Pulmonary artery endothelial cell (primary cell): ENCODE data around the gene NEDD4L. TPM values are rescaled to one million over a fixed set of nuclear protein-coding genes. Genes with fewer than 3 reads are reported as not detected.

ENCODE experiments used
- DNase-seq: peaks from one replicate; pipeline ENCODE4 v3.0.0-alpha.2; 2011; ENCODE audit warnings: low read depth, low spot score
- total RNA-seq: library from RNA; depleted of rRNA; stranded (reverse); fragments of >200 nt; gene quantifications from 2 replicates; pipeline ENCODE4 v1.2.3, GENCODE V29; 2014

NEDD4L gene
- total RNA-seq, 1 donor from 2014 or later, result 5.6 TPM

- no peak for DNase-seq
Measured at GRCh38 chr18:58231930-58232329, 187.9 kb downstream of the NEDD4L start.

DNA sequence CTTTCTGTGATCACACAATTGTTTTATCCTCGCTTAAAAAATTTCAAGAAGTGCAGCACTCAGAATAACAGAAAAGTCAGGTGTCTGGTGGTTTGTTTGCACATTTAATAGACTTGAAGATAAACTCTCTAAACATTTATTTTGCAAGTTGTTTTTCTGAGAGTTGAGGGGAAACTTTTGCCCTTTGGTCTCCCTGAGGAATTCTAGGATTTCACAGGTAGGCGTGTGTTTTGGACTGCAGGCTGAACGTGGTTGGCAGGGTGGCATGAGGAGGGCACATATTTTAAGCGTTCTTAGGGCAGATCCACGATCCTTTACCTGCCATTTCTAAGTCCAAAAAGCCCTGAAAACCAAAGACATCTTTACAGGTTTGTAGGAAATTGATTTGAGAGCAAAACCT lies 188.6 kb downstream of the NEDD4L start:
- no peak for DNase-seq

GRCh38 chr18:58234359-58234741 lies 190.3 kb downstream of the NEDD4L start:
- DNase-seq, result no peak

DNA sequence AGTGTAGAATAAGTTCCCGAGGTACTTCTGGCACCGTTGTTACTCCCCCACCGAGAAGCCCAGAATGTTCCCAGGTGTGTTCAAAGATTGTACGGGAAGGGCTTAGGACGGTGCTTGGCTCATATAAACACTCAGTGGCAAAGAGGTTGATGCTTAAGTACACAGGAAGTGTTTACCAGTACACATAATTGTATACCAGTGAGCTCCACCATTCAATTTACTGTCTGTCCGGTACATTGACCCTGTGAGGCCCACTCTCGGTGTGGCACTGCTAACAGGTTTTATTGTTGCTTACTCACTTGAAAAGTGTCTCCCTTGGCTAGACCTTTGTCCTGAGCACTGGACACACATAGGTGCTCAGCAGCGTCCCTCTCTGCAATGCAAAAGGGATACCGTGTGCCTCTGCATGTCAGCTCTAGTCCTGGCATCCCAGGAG lies 191.0 kb downstream of the NEDD4L start:
- DNase-seq, result no peak

DNA sequence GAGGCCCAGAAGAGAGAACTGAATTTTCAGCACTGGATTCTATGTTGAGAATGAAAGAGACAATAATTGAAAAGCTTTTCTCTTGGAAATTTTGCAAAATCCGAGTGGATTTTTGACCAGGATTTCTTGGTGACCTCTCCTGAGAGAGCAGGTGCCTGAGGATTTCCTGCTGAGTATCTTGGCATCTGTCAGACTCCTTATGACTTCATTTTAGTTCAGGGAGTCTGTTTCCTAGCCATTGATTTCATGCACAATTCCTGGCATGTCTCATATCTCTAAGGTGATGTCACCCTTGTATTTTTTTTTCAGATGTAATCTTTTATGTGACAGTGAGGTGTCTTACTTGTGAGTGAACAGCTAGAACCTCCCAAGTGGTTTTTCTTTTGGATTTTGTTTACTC lies 195.9 kb downstream of the NEDD4L start:
- peak; percentile 45 for DNase-seq

DNA sequence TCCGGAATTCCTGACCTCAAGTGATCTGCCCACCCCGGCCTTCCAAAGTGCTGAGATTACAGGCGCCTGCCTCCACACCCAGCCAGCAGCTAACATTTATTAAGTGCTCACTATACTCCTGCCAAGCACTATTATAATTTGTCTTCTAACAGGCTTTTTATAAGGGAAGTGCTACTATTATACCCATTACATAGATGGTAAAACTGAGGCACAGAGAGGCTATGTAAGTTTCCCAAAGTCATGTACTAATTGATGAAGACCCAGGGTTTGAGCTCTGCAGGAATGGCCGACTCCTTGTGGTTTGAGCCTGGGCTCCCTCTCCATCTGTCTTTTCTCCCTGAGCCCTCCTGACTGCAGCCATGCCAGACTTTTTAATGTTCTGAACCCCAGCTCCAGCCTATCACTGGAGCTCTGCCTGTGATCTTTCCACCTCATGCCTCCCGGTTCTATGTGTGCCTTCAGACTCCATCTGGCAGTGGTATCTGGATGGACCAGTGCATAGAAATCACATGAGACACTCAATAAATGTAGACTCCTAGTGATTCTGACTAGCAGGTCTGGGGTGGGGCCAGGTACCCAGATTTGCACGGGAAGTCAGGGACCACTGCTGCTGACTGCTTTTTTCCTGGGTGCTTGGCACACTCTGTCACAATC lies 197.1 kb downstream of the NEDD4L start:
- DNase-seq, result no peak

- no peak for DNase-seq
Measured at GRCh38 chr18:58241877-58242276, 197.9 kb downstream of the NEDD4L start.

DNA sequence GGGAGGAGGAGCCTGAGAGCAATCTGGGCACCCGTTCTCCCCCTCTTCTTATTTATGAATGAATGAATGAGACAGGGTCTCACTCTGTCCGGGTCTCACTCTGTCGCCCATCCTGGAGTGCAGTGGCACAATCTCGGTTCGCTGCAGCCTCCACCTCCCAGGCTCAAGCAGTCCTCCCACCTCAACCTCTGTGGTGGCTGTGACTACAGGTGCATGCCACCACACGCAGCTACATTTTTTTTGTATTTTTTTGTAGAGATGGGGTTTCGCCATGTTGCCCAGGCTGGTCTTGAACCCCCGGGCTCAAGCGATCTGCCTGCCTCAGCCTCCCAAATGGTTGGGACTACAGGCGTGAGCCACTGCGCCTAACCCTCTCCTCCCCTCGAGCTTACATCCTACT lies 198.4 kb downstream of the NEDD4L start:
- no peak for DNase-seq

GRCh38 chr18:58242968-58243367 lies 198.9 kb downstream of the NEDD4L start:
- DNase-seq, result no peak

GRCh38 chr18:58243401-58243800 lies 199.4 kb downstream of the NEDD4L start:
- DNase-seq, result no peak

DNA sequence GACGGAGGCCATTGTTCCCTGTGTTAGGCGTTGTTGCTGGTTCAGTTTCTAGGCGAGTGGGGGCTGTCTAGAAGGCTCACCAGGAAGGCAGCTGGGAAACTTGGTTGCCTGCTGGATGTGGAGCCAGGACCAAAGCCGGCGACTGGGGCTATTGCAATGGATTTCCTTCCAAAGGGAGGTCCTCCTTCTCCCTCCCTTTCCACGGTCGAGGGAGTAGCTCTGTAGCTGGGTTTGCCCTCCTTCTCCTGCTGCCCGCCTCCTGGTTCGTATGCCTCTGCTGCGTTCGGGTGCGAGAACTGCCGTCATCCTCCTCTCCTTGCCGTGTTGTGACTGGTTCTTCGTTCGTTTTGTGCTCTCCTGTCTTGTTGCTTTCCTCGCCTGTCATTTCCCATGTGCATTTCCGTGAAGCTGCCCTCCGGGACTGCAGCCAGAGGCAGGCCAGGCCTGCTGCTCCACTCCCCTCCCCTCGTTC lies 203.4 kb downstream of the NEDD4L start:
- DNase-seq, result peak; percentile 55

DNA sequence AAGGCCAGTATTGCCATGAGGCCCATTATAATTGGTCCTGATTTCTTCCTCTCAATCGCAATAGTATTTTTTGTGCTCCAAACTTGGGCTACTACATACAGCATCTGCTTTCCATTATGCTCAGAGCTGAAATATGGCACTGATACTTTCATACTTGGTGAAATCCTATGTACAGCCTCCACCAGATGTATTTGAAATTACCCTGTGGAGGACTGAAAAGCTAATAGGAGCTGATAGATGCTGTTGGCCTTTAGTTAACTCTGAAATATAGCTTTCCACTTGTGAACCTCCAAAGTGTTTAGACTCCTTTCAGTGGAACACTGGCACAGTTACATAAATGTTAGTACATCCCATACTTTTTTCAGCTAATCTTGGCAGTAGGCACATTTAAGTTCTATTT lies 205.7 kb downstream of the NEDD4L start:
- DNase-seq, result no peak

GRCh38 chr18:58251416-58251815 lies 207.4 kb downstream of the NEDD4L start:
- DNase-seq, result no peak

GRCh38 chr18:58252166-58252565 lies 208.1 kb downstream of the NEDD4L start:
- DNase-seq, result no peak

GRCh38 chr18:58253318-58253717 lies 209.3 kb downstream of the NEDD4L start:
- DNase-seq, result no peak

GRCh38 chr18:58253871-58254270 lies 209.8 kb downstream of the NEDD4L start:
- no peak for DNase-seq

GRCh38 chr18:58254873-58255511 lies 211.0 kb downstream of the NEDD4L start:
- DNase-seq, result no peak

DNA sequence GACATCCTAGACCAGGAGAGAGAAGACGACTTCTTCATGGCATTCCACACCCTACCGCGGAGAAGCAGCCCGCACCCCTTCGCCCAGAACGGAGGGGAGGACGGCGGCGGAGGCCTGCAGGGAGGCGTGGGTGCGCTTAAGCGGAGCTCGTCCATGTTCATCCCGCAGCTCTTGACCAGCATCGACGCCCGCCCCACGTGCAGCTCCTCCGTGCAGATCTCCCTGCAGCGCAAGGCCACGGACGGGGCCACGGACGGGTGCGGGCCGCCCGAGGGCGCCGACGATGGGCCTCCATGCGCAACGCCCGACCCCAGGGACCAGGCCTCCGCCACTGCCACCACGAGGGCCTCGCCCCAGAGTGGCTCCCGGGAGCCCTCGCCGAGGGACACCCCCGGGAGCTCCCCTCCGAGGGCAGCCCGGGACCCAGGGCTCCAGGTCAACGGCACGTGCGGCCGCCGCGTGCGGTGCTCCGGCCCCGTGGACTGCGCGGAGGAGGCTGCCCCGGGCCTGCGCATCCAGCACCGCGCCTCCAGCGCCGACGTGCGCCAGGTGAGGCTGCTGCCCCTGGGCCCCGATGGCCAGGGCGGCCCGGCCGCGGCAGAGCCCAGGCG lies 211.8 kb downstream of the NEDD4L start:
- no peak for DNase-seq

DNA sequence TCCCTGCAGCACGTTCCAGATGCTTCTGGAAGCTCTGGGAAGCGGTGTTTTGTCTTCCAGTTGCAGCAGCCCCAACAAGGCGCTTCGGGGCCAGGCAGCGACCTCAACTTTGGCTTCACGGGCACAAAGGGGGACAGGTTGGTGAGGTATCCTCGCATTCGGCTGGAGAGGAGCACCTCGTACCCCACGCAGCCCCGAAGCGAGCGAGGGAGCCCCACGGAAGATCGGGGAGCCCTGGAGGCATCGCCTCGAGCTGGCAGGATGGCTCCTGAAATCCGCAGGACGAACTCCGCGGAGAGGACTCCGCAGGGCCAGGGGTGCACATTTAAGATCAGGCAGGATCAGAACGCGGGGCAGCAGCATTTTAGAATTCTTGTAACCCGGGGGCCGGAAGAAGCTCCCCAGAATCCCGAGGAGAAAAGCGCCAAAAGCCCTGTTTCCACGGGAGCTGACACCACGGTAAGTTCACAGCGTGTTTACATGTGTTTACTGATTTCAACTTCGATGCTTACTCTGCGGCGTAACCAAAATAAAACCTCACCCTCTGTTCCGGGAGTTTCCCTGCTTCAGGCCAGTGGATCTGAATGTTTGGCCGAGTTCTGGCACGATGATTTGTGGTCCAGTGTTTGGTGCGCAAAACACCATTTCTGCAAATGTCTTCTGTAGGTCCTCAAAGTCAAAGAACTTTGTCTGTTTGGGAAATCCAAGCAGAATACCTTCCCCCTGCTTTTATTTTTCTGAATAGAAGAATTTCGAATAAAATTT lies 212.5 kb downstream of the NEDD4L start:
- no peak for DNase-seq

- no peak for DNase-seq
Measured at GRCh38 chr18:58257461-58257860, 213.4 kb downstream of the NEDD4L start.

GRCh38 chr18:58258692-58259342 lies 214.8 kb downstream of the NEDD4L start:
- no peak for DNase-seq
